WTC11 (cell line): ENCODE results near the gene HOXB1. TPM values are rescaled to one million over a fixed set of nuclear protein-coding genes. Genes with fewer than 3 reads are reported as not detected.
A peak's percentile ranks its signal among the peaks of the same experiment; 100 is the strongest.

ENCODE experiments used
- ATAC-seq: fragments of 200-7000 bp; cut with Tn5 transposase; 2 replicates; pipeline ENCODE4 v1.10.0; 2021; ENCODE audit warnings: mild to moderate bottlenecking, moderate library complexity
- CTCF ChIA-PET: fragments of 300-600 bp; sonication (Branson Sonifier 250); formaldehyde crosslinking; loops from one replicate; lab custom pipeline; 2021; ENCODE audit warnings: antibody characterized with exemption; lab: Charles Lee
- POLR2A ChIA-PET: fragments of 350-600 bp; sonication (Branson Sonifier 250); formaldehyde crosslinking; loops from one replicate; lab custom pipeline; 2021; ENCODE audit warnings: antibody characterized with exemption; lab: Charles Lee
- DNase-seq: peaks from one replicate; pipeline ENCODE4 v3.0.0; 2021; ENCODE audit warnings: low spot score
- H3K27ac Mint-ChIP-seq: 2 replicates; pipeline ENCODE4 v1.8.0; 2021; ENCODE audit warnings: mixed read lengths
- H3K27me3 Mint-ChIP-seq: 2 replicates; pipeline ENCODE4 v1.8.0; 2021; ENCODE audit warnings: low read depth, mild to moderate bottlenecking, moderate library complexity, mixed read lengths
- H3K36me3 Mint-ChIP-seq: 2 replicates; pipeline ENCODE4 v1.8.0; 2021; ENCODE audit warnings: mixed read lengths
- H3K4me1 Mint-ChIP-seq: 2 replicates; pipeline ENCODE4 v1.8.0; 2022; ENCODE audit warnings: mixed read lengths
- H3K4me3 Mint-ChIP-seq: 2 replicates; pipeline ENCODE4 v1.8.0; 2021; ENCODE audit warnings: mild to moderate bottlenecking, moderate library complexity, mixed read lengths
- H3K9me3 Mint-ChIP-seq: 2 replicates; pipeline ENCODE4 v1.8.0; 2021; ENCODE audit warnings: mixed read lengths
- FOXP1 ChIP-seq: sonication (generic); formaldehyde crosslinking; IDR thresholded peaks from 2 replicates; pipeline ENCODE4 v1.8.0; 2022; ENCODE audit warnings: missing genetic modification reagents, mild to moderate bottlenecking, moderate library complexity, borderline replicate concordance
- MXD4 ChIP-seq: fragments of 250-450 bp; sonication (Bioruptor Pico); IDR thresholded peaks from 2 replicates; pipeline ENCODE4 v1.8.0; 2021; ENCODE audit warnings: mild to moderate bottlenecking, moderate library complexity, borderline replicate concordance
- NFATC4 ChIP-seq: fragments of 250-450 bp; sonication (Bioruptor Pico); IDR thresholded peaks from 2 replicates; pipeline ENCODE4 v1.9.0; 2021; ENCODE audit warnings: mild to moderate bottlenecking
- NFE2L1 ChIP-seq: sonication (generic); formaldehyde crosslinking; IDR thresholded peaks from 2 replicates; pipeline ENCODE4 v1.8.1; 2023; ENCODE audit warnings: missing genetic modification reagents
- NR1H2 ChIP-seq: sonication (generic); formaldehyde crosslinking; IDR thresholded peaks from 2 replicates; pipeline ENCODE4 v1.9.0; 2021; ENCODE audit warnings: mild to moderate bottlenecking, moderate library complexity, missing genetic modification reagents
- NR3C1 ChIP-seq: sonication (generic); formaldehyde crosslinking; conservative IDR thresholded peaks from 2 replicates; pipeline ENCODE4 v1.8.1; 2023; ENCODE audit warnings: low read depth, mild to moderate bottlenecking, missing genetic modification reagents
- PRRX2 ChIP-seq: fragments of 250-450 bp; sonication (Bioruptor Pico); IDR thresholded peaks from 2 replicates; pipeline ENCODE4 v1.8.0; 2021; ENCODE audit warnings: mild to moderate bottlenecking
- RELA ChIP-seq: sonication (generic); formaldehyde crosslinking; IDR thresholded peaks from 2 replicates; pipeline ENCODE4 v1.8.1; 2022; ENCODE audit warnings: missing genetic modification reagents, mild to moderate bottlenecking, borderline replicate concordance
- SMAD4 ChIP-seq: sonication (generic); formaldehyde crosslinking; IDR thresholded peaks from 2 replicates; pipeline ENCODE4 v1.8.0; 2022; ENCODE audit warnings: mild to moderate bottlenecking, missing genetic modification reagents
- ZNF121 ChIP-seq: sonication (generic); formaldehyde crosslinking; IDR thresholded peaks from 2 replicates; pipeline ENCODE4 v1.8.0; 2023; ENCODE audit warnings: missing genetic modification reagents
- ZNF138 ChIP-seq: sonication (generic); formaldehyde crosslinking; conservative IDR thresholded peaks from 2 replicates; pipeline ENCODE4 v1.8.1; 2022; ENCODE audit warnings: mild to moderate bottlenecking, moderate library complexity, missing genetic modification reagents
- ZNF317 ChIP-seq: sonication (generic); formaldehyde crosslinking; IDR thresholded peaks from 2 replicates; pipeline ENCODE4 v1.8.1; 2023; ENCODE audit warnings: low read depth, mild to moderate bottlenecking, moderate library complexity, missing genetic modification reagents, borderline replicate concordance
- ZNF671 ChIP-seq: fragments of 250-450 bp; sonication (Bioruptor Pico); IDR thresholded peaks from 2 replicates; pipeline ENCODE4 v1.8.0; 2021; ENCODE audit warnings: mild to moderate bottlenecking
- total RNA-seq: library from RNA; stranded (reverse); gene quantifications from 3 replicates; pipeline ENCODE4 v1.2.3, GENCODE V29; 2021
- TF ChIP-seq, protein P1 (sequence below): fragments of 250-450 bp; sonication (Bioruptor Pico); conservative IDR thresholded peaks from 2 replicates; pipeline ENCODE4 v1.9.0; 2021; ENCODE audit warnings: mild to moderate bottlenecking
- TF ChIP-seq, protein P2 (sequence below): sonication (generic); formaldehyde crosslinking; IDR thresholded peaks from 2 replicates; pipeline ENCODE4 v1.8.0; 2022; ENCODE audit warnings: mild to moderate bottlenecking, missing genetic modification reagents
- TF ChIP-seq, protein P3 (sequence below): sonication (generic); formaldehyde crosslinking; IDR thresholded peaks from 2 replicates; pipeline ENCODE4 v1.8.0; 2022; ENCODE audit warnings: mild to moderate bottlenecking, missing genetic modification reagents
- TF ChIP-seq, protein P4 (sequence below): fragments of 250-450 bp; sonication (Bioruptor Pico); IDR thresholded peaks from 2 replicates; pipeline ENCODE4 v1.9.0; 2021; ENCODE audit warnings: moderate library complexity, mild to moderate bottlenecking, inconsistent platforms, borderline replicate concordance
- TF ChIP-seq, protein P5 (sequence below): fragments of 250-450 bp; sonication (Bioruptor Pico); IDR thresholded peaks from 2 replicates; pipeline ENCODE4 v1.9.0; 2021; ENCODE audit warnings: mild to moderate bottlenecking
- TF ChIP-seq, protein P6 (sequence below): sonication (generic); formaldehyde crosslinking; IDR thresholded peaks from 2 replicates; pipeline ENCODE4 v1.8.1; 2022; ENCODE audit warnings: missing genetic modification reagents, borderline replicate concordance
- TF ChIP-seq, protein P7 (sequence below): fragments of 250-450 bp; sonication (Bioruptor Pico); IDR thresholded peaks from 2 replicates; pipeline ENCODE4 v1.9.0; 2021; ENCODE audit warnings: mild to moderate bottlenecking

The HOXB1 gene
- total RNA-seq, 1 experiment from 2014 or later: 0.63 TPM

DNA sequence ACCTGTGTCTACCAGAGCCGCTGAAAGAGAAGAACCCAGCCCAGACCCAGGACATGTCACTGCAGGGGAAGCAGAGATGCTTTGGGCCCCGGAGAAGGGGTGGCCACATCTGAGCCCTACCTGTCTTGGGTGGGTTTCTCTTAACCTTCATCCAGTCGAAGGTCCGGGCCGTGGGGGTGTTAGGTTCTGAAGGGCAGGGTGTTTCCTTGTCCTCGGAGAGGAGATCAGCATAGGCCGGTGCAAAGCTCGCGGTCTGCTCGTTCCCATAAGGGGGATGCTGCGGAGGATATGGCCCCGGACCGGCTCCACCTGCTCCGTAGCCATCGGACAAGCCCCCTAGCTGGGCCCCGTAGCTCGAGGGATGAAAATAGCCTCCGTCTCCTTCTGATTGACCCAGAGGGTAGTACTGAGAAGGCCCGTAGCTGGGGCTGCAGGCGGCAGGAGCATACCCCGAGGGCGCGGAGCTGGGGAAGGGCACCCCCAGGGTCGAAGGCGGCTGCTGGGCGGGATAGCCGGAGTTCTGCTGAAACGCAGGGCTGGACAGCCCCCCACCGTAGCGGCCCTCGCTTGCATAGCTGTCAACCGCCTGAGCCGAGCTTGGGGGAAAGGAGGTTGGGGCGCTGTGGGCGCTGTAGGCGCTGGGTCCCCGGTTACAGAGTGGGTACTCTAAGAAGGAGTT is 464 bp downstream of the HOXB1 start:
- H3K36me3 Mint-ChIP-seq: no peaks in the 10 kb centered on the region
- POLR2A ChIA-PET: no interaction called here
- DNase-seq (no peak), ATAC-seq (peak; percentile 1)
- H3K4me1 Mint-ChIP-seq: peaks cover 63% of the 10 kb centered on the region
- H3K4me3 Mint-ChIP-seq: peak overlapping the region; percentile 32
- H3K27ac Mint-ChIP-seq: no peak overlapping the region
- CTCF ChIA-PET: interaction anchor here (1.0 kb wide), 2 partner anchors 13 to 29 kb away, joined by 3 to 6 read pairs; no protein-coding TSS in a partner anchor
- H3K27me3 Mint-ChIP-seq: peaks cover 99% of the 10 kb centered on the region
- TF ChIP-seq, protein P1, sequence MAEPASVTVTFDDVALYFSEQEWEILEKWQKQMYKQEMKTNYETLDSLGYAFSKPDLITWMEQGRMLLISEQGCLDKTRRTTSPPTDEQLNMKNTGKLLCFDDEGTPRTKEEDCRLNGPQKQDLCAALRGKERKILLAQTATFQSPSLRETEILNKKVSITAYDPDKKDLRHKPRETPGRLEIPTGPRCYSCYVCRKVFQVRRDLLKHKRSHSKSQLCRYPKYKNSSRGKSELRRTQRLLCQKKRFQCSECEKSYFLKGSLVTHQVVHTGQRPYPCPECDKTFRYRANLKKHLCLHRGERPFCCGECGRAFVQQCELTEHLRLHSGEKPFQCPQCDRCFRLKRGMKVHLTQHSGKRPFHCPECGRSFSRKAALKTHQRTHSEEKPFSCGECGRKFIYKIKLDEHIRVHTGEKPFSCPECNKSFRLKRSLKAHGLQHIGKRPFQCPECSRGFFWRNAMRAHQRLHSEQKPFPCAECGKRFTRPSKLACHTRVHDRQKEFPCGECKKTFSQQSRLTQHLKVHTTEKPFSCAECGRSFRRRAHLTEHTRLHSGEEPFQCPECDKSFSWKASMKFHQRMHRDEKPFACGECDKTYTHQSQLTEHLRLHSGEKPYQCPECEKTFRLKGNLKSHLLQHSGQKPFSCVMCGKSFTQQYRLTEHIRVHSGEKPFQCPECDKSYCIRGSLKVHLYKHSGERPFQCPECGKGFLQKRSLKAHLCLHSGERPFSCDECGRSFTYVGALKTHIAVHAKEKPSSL (CRISPR knock-in tag): no peak
- TF ChIP-seq, protein P2, sequence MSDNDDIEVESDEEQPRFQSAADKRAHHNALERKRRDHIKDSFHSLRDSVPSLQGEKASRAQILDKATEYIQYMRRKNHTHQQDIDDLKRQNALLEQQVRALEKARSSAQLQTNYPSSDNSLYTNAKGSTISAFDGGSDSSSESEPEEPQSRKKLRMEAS (CRISPR knock-in tag): peak; percentile 8; the same call in 1 of the 2 replicates
- H3K9me3 Mint-ChIP-seq: no peaks in the 10 kb centered on the region

DNA sequence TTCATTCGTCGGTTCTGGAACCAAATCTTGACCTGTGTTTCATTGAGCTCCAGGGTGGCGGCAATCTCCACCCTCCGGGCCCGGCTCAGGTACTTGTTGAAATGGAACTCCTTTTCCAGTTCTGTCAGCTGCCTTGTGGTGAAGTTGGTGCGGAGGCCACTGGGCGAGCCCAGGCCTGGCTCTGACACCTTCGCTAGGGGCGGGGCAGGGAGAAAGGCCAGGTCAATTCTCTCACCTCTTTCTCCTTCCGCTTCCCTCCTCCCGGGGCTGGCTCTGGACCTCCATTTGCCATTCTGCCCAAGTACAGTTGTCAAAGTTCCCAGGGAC is 1.2 kb downstream of the HOXB1 start:
- Mint-ChIP-seq H3K27ac (no peak overlapping the region), H3K27me3 (peaks cover 100% of the 10 kb centered on the region), H3K4me1 (peaks cover 63% of the 10 kb centered on the region), H3K36me3 (no peaks in the 10 kb centered on the region), H3K9me3 (no peaks in the 10 kb centered on the region)
- ChIA-PET POLR2A (interaction anchor here (0.7 kb wide), 2 partner anchors 17 to 26 kb away, joined by 3 read pairs; no protein-coding TSS in a partner anchor), CTCF (interaction anchor here (0.5 to 1.7 kb wide), 4 partner anchors 12 to 120 kb away, joined by 3 to 5 read pairs (median 5); no protein-coding TSS in a partner anchor)
- no peak for ATAC-seq
- TF ChIP-seq, protein P3, sequence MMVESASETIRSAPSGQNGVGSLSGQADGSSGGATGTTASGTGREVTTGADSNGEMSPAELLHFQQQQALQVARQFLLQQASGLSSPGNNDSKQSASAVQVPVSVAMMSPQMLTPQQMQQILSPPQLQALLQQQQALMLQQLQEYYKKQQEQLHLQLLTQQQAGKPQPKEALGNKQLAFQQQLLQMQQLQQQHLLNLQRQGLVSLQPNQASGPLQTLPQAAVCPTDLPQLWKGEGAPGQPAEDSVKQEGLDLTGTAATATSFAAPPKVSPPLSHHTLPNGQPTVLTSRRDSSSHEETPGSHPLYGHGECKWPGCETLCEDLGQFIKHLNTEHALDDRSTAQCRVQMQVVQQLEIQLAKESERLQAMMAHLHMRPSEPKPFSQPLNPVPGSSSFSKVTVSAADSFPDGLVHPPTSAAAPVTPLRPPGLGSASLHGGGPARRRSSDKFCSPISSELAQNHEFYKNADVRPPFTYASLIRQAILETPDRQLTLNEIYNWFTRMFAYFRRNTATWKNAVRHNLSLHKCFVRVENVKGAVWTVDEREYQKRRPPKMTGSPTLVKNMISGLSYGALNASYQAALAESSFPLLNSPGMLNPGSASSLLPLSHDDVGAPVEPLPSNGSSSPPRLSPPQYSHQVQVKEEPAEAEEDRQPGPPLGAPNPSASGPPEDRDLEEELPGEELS: no peak
- TF ChIP-seq ZNF121 (CRISPR knock-in tag) (no peak), RELA (no peak), FOXP1 (CRISPR knock-in tag) (no peak), ZNF317 (CRISPR knock-in tag) (no peak), SMAD4 (CRISPR knock-in tag) (no peak), ZNF671 (no peak)
- TF ChIP-seq, protein P4, sequence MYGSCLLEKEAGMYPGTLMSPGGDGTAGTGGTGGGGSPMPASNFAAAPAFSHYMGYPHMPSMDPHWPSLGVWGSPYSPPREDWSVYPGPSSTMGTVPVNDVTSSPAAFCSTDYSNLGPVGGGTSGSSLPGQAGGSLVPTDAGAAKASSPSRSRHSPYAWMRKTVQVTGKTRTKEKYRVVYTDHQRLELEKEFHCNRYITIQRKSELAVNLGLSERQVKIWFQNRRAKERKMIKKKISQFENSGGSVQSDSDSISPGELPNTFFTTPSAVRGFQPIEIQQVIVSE (CRISPR knock-in tag): no peak
- TF ChIP-seq, all 79 proteins: peak for 0
- peak; percentile 37 for DNase-seq
- no peak overlapping the region; the same call in 1 of the 2 replicates for H3K4me3 Mint-ChIP-seq

DNA sequence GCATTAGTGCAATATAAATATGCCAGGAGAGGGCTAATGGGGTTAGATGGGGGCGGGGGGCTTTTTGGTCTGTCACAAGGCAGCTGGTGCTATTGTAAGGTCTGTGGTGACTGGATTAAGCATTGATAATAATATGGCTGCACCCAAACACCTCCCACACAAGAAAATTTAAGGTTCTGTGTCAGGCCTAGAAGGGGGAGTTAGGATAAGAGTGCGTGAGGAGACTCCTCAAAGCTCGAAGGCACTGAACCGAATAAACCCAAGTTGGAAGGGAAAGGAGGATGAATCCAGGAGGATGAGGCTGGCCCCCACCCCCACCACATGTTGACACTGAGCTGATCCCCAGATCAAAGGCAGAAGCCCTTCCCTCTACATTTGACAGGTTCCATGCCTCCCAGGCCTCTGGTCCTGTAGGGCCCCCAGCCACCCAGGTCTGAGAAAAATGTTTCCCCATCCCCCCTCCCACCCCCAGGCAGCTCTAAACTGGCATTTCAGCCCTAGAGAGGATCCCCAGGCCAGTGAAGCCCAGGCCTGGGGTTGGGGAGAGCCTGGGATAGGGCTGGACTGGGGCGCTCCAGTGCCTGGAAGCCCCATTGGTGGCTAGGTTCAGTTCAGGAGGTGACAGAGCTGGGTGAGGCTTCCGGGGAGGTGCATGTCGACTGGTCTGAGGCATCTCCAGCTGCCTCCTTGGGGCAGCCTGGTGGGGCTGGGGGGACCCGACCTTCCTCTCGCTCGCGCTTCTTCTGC is 1.7 kb downstream of the HOXB1 start:
- ATAC-seq (no peak), DNase-seq (no peak)
- Mint-ChIP-seq H3K4me1 (peaks cover 63% of the 10 kb centered on the region), H3K36me3 (no peaks in the 10 kb centered on the region), H3K27me3 (peaks cover 100% of the 10 kb centered on the region), H3K4me3 (no peak overlapping the region), H3K27ac (no peak overlapping the region), H3K9me3 (no peaks in the 10 kb centered on the region)
- ChIA-PET CTCF (interaction anchor here (0.5 to 1.7 kb wide), 4 partner anchors 12 to 120 kb away, joined by 3 to 5 read pairs (median 5); no protein-coding TSS in a partner anchor), POLR2A (interaction anchor here (0.7 kb wide), 2 partner anchors 18 to 25 kb away, joined by 3 read pairs; no protein-coding TSS in a partner anchor)
- TF ChIP-seq ZNF138 (no peak), NFE2L1 (no peak), NR3C1 (no peak), NR1H2 (no peak), NFATC4 (CRISPR knock-in tag) (no peak), MXD4 (CRISPR knock-in tag) (no peak), PRRX2 (CRISPR knock-in tag) (no peak)
- TF ChIP-seq, protein P5, sequence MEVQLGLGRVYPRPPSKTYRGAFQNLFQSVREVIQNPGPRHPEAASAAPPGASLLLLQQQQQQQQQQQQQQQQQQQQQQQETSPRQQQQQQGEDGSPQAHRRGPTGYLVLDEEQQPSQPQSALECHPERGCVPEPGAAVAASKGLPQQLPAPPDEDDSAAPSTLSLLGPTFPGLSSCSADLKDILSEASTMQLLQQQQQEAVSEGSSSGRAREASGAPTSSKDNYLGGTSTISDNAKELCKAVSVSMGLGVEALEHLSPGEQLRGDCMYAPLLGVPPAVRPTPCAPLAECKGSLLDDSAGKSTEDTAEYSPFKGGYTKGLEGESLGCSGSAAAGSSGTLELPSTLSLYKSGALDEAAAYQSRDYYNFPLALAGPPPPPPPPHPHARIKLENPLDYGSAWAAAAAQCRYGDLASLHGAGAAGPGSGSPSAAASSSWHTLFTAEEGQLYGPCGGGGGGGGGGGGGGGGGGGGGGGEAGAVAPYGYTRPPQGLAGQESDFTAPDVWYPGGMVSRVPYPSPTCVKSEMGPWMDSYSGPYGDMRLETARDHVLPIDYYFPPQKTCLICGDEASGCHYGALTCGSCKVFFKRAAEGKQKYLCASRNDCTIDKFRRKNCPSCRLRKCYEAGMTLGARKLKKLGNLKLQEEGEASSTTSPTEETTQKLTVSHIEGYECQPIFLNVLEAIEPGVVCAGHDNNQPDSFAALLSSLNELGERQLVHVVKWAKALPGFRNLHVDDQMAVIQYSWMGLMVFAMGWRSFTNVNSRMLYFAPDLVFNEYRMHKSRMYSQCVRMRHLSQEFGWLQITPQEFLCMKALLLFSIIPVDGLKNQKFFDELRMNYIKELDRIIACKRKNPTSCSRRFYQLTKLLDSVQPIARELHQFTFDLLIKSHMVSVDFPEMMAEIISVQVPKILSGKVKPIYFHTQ (CRISPR knock-in tag): no peak
- TF ChIP-seq, protein P6, sequence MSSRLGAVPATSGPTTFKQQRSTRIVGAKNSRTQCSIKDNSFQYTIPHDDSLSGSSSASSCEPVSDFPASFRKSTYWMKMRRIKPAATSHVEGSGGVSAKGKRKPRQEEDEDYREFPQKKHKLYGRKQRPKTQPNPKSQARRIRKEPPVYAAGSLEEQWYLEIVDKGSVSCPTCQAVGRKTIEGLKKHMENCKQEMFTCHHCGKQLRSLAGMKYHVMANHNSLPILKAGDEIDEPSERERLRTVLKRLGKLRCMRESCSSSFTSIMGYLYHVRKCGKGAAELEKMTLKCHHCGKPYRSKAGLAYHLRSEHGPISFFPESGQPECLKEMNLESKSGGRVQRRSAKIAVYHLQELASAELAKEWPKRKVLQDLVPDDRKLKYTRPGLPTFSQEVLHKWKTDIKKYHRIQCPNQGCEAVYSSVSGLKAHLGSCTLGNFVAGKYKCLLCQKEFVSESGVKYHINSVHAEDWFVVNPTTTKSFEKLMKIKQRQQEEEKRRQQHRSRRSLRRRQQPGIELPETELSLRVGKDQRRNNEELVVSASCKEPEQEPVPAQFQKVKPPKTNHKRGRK (CRISPR knock-in tag): no peak
- TF ChIP-seq, protein P7, sequence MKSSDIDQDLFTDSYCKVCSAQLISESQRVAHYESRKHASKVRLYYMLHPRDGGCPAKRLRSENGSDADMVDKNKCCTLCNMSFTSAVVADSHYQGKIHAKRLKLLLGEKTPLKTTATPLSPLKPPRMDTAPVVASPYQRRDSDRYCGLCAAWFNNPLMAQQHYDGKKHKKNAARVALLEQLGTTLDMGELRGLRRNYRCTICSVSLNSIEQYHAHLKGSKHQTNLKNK (CRISPR knock-in tag): no peak
